Heart right ventricle (tissue), 16 donors: ENCODE results near the gene NAV1. TPM values are rescaled to one million over a fixed set of nuclear protein-coding genes. Genes with fewer than 3 reads are reported as not detected.

Experiments used
- ATAC-seq, 8 donors: fragments of 200-7000 bp; cut with Tn5 transposase; one replicate each; pipeline ENCODE4 v1.9.1; 2020; ENCODE audit warnings: mild to moderate bottlenecking in 8 of 8, moderate library complexity in 8 of 8, moderate number of reproducible peaks in 1 of 8
- DNase-seq, 2 donors: peaks; one replicate each; pipeline ENCODE4 v3.0.0-alpha.2; 2020
- H3K27ac ChIP-seq, 10 donors: fragments of 200-600 bp; sonication (generic) in 2 of 10; one replicate each; pipeline versions ENCODE4 v1.5.0 to v1.8.0; 2020 to 2022; ENCODE audit warnings: mild to moderate bottlenecking in 3 of 10
- H3K27me3 ChIP-seq, 7 donors: fragments of 200-600 bp; one replicate each; pipeline ENCODE4 v1.8.0; 2021 to 2022; ENCODE audit warnings: mild to moderate bottlenecking in 2 of 7
- H3K36me3 ChIP-seq, 9 donors: fragments of 200-600 bp; sonication (generic) in 1 of 9; one replicate each; pipeline versions ENCODE4 v1.5.0 to v1.8.0; 2020 to 2022; ENCODE audit warnings: mild to moderate bottlenecking in 2 of 9
- H3K4me1 ChIP-seq, 9 donors: fragments of 200-600 bp; sonication (generic) in 1 of 9; one replicate each; pipeline versions ENCODE4 v1.5.0 to v1.8.0; 2020 to 2022; ENCODE audit warnings: mild to moderate bottlenecking in 4 of 9
- H3K4me3 ChIP-seq, 10 donors: fragments of 200-600 bp; sonication (generic) in 2 of 10; one replicate each; pipeline versions ENCODE4 v1.5.0 to v1.8.0; 2020 to 2022; ENCODE audit warnings: mild to moderate bottlenecking in 7 of 10, moderate library complexity in 2 of 10
- H3K9me3 ChIP-seq, 11 donors: fragments of 200-600 bp in 10 of 11; sonication (generic) in 2 of 11; one replicate each; pipeline versions ENCODE4 v1.5.0 to v1.8.0; 2013 to 2022; ENCODE audit warnings: mild to moderate bottlenecking in 2 of 11, control low read depth in 1 of 11, moderate library complexity in 1 of 11
- WGBS, 2 donors: extraction: QIAGEN DNeasy Blood & Tissue Kit; methylation state at CpG; one replicate each; pipeline ENCODE4 v1.1.7; 2013; ENCODE audit warnings: inconsistent platforms in 1 of 2; 5-methylcytosine and 5-hydroxymethylcytosine counted together
- intact Hi-C, 10 donors: fragments of 100-400 bp; cut with DNase I; formaldehyde crosslinking; loops; one replicate each; pipeline versions ENCODE4 v1.11.1 to v1.14.2; 2022
- polyA plus RNA-seq, 2 donors: library from polyadenylated mRNA; stranded (reverse); fragments of 200-250 nt; gene quantifications; one replicate each; pipeline ENCODE4 v1.2.3, GENCODE V29; 2013
- total RNA-seq, 10 donors: library from RNA; stranded (reverse); fragmentation: NEBNext Ultra II Directional in 3 of 10; extraction: Animal tissue kit (Norgen Biotek cat#: 25700) in 3 of 10; gene quantifications; one replicate each; pipeline versions ENCODE4 v1.2.1 to v1.2.4, GENCODE V29; 2021 to 2023
- TF ChIP-seq, protein P1 (sequence below), 9 donors: fragments of 200-600 bp; sonication (generic) in 2 of 9; IDR thresholded peaks; one replicate each; pipeline versions ENCODE4 v1.5.0 to v1.8.0; 2021 to 2022; ENCODE audit warnings: antibody characterized with exemption in 9 of 9, mild to moderate bottlenecking in 5 of 9, moderate library complexity in 1 of 9
- donor health status: Arrhythmogenic right ventricular cardiomyopathy.
- donor health status: ischemic (EF 13 %, LVEDD 7.1; RV severe dilation, severe dysfunction).
- donor health status: healthy with polysubstance abuse.
- donor health status: DM: no; HTN: yes; CAD: no.
- donor health status: DM: no; HTN: no; CAD: no.
- donor health status: ischemic (EF 25% LVEDD 6.9; RV normal size, moderate dysfunction).
- donor health status: ischemic (EF 25% LVEDD 5.7; RV mildly dilated, moderate dysfunction).
- donor health status: healthy.
- donor health status: DM: yes; HTN: yes; CAD: no.
- donor health status: Ischemic cardiomyopathy.
- donor health status: ischemic (EF 35%, LVEDD 5.7; RV mildly dilated, moderate dysfunction).
- donor health status: nonischemic (EF 11% LVEDD 7.7; RV severe dilation, severe dysfunction).
- donor health status: DM: yes; HTN: yes; CAD: no.
- donor health status: PGD.
- donor health status: ischemic (EF 29% LVEDD 5.4; RV normal size, mild dysfunction).
- donor health status: nonischemic (EF 23%, LVEDD 6.1; RV moderate dilation, normal function).

Gene NAV1
- total and polyA plus RNA-seq, 12 donors, result 13.7 to 111 (median 81.8) TPM

DNA sequence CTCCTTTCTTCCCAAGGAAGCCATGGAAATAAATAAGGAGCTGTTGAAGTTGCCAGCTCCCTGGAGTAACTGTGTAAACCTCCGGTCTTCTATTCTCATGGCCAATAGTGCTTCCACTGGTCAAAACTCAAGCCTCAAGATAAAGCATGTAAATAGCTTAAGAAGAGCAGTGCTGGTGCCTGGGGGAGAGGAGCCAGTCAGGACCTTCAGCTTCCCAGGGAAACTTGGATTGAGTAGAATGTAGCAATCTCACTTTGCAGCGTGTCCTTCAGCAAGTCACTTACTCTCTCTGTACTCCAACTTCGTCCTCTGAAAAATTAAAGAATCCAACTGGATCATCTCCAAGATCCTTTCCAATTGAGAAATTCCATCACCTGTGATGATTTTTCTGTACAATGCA lies 44.7 kb downstream of the NAV1 start:
- Histone ChIP-seq H3K4me1 (peaks cover 0 to 48% (median 36%) of the 10 kb centered on the region in 9 donors), H3K27me3 (no peaks in the 10 kb centered on the region), H3K36me3 (peaks cover 0 to 2% (median 0%) of the 10 kb centered on the region in 9 donors), H3K9me3 (peaks cover 0 to 3% (median 0%) of the 10 kb centered on the region in 11 donors), H3K4me3 (no peak overlapping the region), H3K27ac (peak overlapping the region in 2 of 10 donors; percentile 15 to 57)
- intact Hi-C loops, result loop anchor here in 1 of 10 donors (5.0 kb wide), 1 partner anchor 49 kb away; no protein-coding TSS in a partner anchor
- WGBS, 2 donors, result 63 to 80% methylated on average over 3 of the region's 3 CpGs
- TF ChIP-seq, protein P1, sequence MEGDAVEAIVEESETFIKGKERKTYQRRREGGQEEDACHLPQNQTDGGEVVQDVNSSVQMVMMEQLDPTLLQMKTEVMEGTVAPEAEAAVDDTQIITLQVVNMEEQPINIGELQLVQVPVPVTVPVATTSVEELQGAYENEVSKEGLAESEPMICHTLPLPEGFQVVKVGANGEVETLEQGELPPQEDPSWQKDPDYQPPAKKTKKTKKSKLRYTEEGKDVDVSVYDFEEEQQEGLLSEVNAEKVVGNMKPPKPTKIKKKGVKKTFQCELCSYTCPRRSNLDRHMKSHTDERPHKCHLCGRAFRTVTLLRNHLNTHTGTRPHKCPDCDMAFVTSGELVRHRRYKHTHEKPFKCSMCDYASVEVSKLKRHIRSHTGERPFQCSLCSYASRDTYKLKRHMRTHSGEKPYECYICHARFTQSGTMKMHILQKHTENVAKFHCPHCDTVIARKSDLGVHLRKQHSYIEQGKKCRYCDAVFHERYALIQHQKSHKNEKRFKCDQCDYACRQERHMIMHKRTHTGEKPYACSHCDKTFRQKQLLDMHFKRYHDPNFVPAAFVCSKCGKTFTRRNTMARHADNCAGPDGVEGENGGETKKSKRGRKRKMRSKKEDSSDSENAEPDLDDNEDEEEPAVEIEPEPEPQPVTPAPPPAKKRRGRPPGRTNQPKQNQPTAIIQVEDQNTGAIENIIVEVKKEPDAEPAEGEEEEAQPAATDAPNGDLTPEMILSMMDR (IDR thresholded peaks at IDR 0.05), result no peak
- ATAC-seq, result peak in 1 of 8 donors; percentile 34
- no peak for DNase-seq

DNA sequence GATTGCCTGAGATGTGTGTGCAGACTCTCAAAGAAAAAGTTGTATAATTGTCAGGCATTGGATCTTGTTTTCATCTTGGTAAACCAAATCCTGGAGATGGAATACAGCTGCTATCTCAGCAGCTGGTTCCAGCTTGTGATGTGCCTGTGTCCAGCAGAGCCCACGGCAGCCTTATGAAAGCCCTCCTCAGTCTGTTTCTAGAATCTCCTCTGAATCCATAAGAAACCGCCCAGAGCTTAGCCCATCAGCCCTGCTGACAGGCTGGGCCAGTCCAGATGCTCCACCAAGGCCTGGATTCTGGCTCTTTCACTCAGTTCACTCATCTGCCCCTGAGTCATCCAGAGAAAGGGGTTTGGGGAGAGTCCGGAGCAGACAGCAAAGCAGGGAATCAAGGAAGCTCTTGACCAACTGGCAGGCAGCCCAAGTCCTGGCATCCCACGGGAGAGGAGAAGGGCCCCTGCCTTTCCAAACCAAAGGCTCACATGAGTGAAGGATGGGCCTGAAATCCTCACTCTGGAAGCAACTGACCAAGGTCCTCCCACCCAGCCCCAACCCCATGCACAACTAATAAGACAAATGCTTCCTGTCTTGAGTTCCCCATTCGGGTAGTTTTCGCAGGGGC lies 45.7 kb downstream of the NAV1 start:
- TF ChIP-seq, protein P1 (IDR thresholded peaks at IDR 0.05), result no peak
- Histone ChIP-seq H3K36me3 (peaks cover 0 to 11% (median 0%) of the 10 kb centered on the region in 9 donors), H3K27ac (peak overlapping the region in 4 of 10 donors; percentile 12 to 57 (median 37)), H3K4me3 (no peak overlapping the region), H3K4me1 (peaks cover 0 to 48% (median 36%) of the 10 kb centered on the region in 9 donors), H3K27me3 (no peaks in the 10 kb centered on the region), H3K9me3 (peaks cover 0 to 3% (median 0%) of the 10 kb centered on the region in 11 donors)
- ATAC-seq, result peak; percentile 64 to 90 (median 78)
- intact Hi-C loops, result loop anchor here in 1 of 10 donors (5.0 kb wide), 1 partner anchor 48 kb away; no protein-coding TSS in a partner anchor
- DNase-seq, result peak in 1 of 2 donors; percentile 68
- WGBS, 2 donors, result 63 to 65% methylated on average over 6 of the region's 6 CpGs

DNA sequence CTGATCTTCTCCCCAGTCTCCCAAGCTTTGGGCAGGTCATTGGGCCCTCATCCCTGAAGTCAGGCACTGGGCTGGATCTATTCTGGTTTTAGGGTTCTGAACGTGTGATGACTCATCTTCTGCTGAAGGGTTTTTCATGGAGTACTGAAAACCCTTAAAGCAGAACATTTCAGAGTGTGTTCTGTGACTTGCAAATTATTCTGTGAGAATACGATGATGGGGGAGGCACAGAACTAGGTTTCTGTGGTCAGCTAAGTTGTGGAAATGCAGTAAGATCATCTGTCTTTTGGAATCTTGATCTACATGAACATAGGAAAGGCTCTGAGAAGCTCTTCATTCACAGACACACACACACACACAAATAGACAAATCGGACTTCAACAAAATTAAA lies 46.2 kb downstream of the NAV1 start:
- 78 to 79% methylated on average over 3 of the region's 3 CpGs for WGBS, 2 donors
- DNase-seq, result no peak
- peak in 3 of 8 donors; percentile 3 to 12 (median 7) for ATAC-seq
- H3K36me3 ChIP-seq, result peaks cover 0 to 16% (median 0%) of the 10 kb centered on the region in 9 donors
- peaks cover 0 to 3% (median 0%) of the 10 kb centered on the region in 11 donors for H3K9me3 ChIP-seq
- TF ChIP-seq, protein P1 (IDR thresholded peaks at IDR 0.05), result no peak
- intact Hi-C loops, result no loop called here
- no peak overlapping the region for H3K4me3 ChIP-seq
- peaks cover 0 to 48% (median 36%) of the 10 kb centered on the region in 9 donors for H3K4me1 ChIP-seq
- H3K27me3 ChIP-seq, result no peaks in the 10 kb centered on the region
- peak overlapping the region in 4 of 10 donors; percentile 12 to 57 (median 37) for H3K27ac ChIP-seq

DNA sequence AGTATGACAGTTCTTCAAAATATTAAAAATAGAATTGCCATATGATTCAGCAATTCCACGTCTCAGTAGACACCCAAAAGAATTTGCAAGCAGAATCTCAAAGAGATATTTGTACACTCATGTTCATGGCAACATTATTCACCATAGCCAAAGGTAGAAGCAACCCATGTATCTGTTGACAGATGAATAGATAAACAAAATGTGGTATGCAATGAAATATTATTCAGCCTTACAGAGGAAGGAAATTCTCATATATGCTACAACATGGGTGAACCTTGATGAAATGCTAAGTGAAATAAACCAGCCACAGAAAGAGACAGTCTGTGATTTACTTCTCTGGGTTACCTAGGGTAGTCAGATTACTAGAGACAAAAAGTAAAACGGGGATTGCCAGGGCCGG lies 47.0 kb downstream of the NAV1 start:
- intact Hi-C loops, result no loop called here
- peaks cover 0 to 48% (median 36%) of the 10 kb centered on the region in 9 donors for H3K4me1 ChIP-seq
- H3K9me3 ChIP-seq, result peaks cover 0 to 3% (median 0%) of the 10 kb centered on the region in 11 donors
- TF ChIP-seq, protein P1 (IDR thresholded peaks at IDR 0.05), result no peak
- DNase-seq (no peak), ATAC-seq (no peak)
- no peak overlapping the region for H3K27ac ChIP-seq
- WGBS, 2 donors, result 57 to 58% methylated on average over 3 of the region's 3 CpGs
- no peaks in the 10 kb centered on the region for H3K27me3 ChIP-seq
- peaks cover 0 to 24% (median 0%) of the 10 kb centered on the region in 9 donors for H3K36me3 ChIP-seq
- H3K4me3 ChIP-seq, result no peak overlapping the region
